GM20000 (cell line): ENCODE results near the gene PODXL.

Experiments
- DNase-seq: peaks from one replicate; pipeline ENCODE4 v3.0.0; 2012; ENCODE audit warnings: low spot score
- TF ChIP-seq, protein P1 (sequence below): IDR thresholded peaks from 2 replicates; pipeline ENCODE4 v1.5.1; 2012; ENCODE audit warnings: mild to moderate bottlenecking, control low read depth; ENCODE audit errors: extremely low read depth, missing control alignments

Gene PODXL

GRCh38 chr7:131495669-131496498 lies 60.5 kb downstream of the PODXL start:
- TF ChIP-seq, protein P1, sequence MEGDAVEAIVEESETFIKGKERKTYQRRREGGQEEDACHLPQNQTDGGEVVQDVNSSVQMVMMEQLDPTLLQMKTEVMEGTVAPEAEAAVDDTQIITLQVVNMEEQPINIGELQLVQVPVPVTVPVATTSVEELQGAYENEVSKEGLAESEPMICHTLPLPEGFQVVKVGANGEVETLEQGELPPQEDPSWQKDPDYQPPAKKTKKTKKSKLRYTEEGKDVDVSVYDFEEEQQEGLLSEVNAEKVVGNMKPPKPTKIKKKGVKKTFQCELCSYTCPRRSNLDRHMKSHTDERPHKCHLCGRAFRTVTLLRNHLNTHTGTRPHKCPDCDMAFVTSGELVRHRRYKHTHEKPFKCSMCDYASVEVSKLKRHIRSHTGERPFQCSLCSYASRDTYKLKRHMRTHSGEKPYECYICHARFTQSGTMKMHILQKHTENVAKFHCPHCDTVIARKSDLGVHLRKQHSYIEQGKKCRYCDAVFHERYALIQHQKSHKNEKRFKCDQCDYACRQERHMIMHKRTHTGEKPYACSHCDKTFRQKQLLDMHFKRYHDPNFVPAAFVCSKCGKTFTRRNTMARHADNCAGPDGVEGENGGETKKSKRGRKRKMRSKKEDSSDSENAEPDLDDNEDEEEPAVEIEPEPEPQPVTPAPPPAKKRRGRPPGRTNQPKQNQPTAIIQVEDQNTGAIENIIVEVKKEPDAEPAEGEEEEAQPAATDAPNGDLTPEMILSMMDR = no peak
- no peak for DNase-seq

DNA sequence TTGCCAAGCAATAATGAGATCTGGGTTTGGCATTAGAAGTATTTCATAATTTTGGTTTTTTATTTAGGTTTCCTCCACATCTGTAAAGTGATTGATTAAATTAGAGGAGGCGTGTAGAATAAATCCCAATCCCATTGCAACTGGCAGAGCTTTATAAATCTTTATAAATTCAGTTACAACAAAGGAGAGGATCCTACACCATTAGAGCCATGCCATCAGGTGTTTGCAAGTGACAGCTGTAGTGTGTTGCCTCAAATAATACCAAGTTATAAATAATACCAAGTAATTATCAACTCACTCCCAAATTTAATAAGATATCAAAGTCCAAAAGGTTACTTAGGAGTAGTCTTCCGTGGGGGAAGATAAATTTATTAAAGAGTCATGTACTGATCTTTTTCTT lies 62.2 kb downstream of the PODXL start:
- DNase-seq = no peak
- TF ChIP-seq, protein P1 = no peak

DNA sequence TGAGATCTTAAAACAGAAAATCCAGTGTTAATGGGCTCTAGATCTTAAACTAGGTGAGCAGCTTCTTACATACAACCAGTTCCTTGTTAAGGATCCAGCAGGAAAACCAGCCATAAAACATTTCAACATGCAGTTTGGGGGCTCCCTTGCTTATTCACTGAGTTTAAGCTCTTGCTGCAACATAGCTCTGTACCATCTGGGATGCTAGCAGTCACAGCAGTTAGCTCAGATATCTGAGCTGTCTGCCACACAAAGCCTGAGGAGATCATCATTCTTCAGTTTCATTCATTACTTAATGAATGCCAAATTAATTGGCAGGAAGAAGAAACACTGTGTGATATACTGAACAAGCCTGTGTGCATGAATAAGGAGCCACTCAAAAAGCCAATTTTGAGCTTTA lies 62.8 kb downstream of the PODXL start:
- no peak for DNase-seq
- TF ChIP-seq, protein P1 = no peak

DNA sequence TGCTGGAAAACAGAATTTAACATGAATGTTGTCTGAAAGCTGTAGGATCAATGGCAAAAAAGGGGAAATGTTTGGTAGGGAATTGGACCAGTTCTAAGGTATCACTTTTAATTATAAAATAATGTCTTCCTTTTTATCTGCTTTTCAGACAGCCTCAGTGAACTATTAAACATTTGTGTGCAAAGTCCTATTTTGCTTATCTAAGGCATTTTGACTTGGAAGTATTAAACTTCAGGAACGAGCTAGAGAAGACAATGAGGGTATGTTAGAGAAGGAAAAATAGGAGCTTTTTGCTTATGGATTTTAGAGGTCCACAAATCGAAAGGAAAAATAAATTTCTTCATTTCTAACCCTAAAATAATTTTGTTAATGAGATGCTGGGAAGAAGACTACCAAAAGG lies 63.3 kb downstream of the PODXL start:
- no peak for DNase-seq
- TF ChIP-seq, protein P1 = no peak

- DNase-seq = no peak
- TF ChIP-seq, protein P1 = no peak
These were observed 66.5 kb downstream of the PODXL start for GRCh38 chr7:131489881-131490280.

DNA sequence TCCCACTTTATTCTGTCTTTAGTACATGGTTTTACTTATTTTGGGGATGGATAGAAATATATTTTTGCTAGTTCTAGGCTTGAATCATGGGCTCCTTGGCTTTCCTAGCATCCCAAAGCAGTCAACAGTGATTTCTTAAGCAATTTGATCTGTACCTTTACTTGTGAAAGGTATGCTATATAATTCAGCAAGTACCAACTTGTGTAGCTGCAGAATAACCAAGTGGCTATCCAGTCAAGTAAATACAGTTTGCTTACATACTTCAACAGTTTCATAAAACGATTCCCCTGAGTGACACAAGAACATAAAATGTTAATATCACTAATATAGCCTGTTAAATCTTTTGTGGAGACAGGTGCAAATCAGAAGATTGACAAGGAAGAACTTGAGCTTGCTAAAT lies 67.2 kb downstream of the PODXL start:
- no peak for DNase-seq
- TF ChIP-seq, protein P1 = no peak

DNA sequence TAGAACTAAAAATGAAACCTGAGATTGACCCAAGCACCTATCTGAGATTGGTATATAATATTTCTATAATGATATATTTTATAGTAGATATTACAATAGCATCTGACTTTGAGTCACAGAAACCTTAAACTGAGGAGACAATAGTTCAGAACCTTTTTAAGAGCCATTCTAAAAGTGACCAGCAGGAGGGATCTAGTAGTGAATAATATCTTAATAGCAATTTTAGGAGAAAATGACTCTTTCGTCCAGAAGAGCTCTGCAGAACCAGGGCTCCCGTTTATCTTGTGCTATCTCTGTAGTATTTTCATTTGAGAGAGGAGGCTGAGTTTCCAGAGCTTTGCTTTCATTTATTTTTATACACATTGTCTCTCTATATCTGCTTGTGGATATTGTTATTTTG lies 68.1 kb downstream of the PODXL start:
- TF ChIP-seq, protein P1 = no peak
- DNase-seq = no peak
